ENCODE measurements around the gene ZNF853.
A peak's percentile ranks its signal among the peaks of the same experiment; 100 is the strongest.
"Not testable (repeated sequence)": the region's sequence is repeated elsewhere in the genome, so short reads cannot be mapped to it uniquely, and the experiment has no call there.

Gene ZNF853

DNA sequence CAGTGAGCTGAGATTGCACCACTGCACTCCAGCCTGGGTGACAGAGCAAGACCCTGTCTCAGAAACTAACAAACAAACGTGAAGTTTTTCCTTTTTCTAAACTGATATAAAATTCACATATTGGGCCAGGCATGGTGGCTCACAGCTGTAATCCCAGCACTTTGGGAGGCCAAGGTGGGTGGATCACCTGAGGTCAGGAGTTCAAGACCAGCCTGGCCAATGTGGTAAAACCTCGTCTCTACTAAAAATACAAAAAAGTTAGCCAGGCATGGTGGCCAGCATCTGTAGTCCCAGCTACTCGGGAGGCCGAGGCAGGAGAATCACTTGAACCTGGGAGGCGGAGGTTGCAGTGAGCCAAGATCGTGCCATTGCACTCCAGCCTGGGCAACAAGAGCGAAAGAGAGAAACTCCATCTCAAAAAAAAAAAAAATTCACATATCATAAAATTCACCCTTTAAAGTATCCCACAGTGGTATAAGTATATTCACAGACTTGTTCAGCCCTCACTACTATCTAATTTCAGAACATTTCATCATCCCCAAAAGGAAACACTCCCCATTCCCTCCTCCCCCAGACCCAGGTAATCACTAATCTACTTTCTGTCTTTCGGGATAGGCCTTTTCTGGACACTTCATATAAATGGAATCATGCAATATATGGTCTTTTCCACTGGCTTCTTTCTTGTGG lies 29.5 kb upstream of the ZNF853 start:
- H3K4me3 ChIP-seq (ENCODE audit: low read length); H3K9me3 ChIP-seq (ENCODE audit: insufficient read depth, low read depth, low read length); H3K27ac ChIP-seq (ENCODE audit: low read length); H3K9ac ChIP-seq (ENCODE audit: low read depth, low read length); H3K27me3 ChIP-seq (ENCODE audit: insufficient read depth, low read length); H3K4me1 ChIP-seq (ENCODE audit: insufficient read depth, low read length): not testable (repeated sequence)
- H3K36me3 ChIP-seq (ENCODE audit: insufficient read depth, low read depth, low read length) = peaks cover 76% of the 10 kb centered on the region

- H3K27me3 ChIP-seq (ENCODE audit: insufficient read depth, low read length) = no peaks in the 10 kb centered on the region
- no peaks in the 10 kb centered on the region for H3K9me3 ChIP-seq (ENCODE audit: insufficient read depth, low read depth, low read length)
- no peak overlapping the region for H3K27ac ChIP-seq (ENCODE audit: low read length)
- no peak overlapping the region for H3K9ac ChIP-seq (ENCODE audit: low read depth, low read length)
- H3K36me3 ChIP-seq (ENCODE audit: insufficient read depth, low read depth, low read length) = peaks cover 61% of the 10 kb centered on the region
- H3K4me1 ChIP-seq (ENCODE audit: insufficient read depth, low read length) = peaks cover 4% of the 10 kb centered on the region; the same call in 1 of the 2 replicates
- H3K4me3 ChIP-seq (ENCODE audit: low read length) = no peak overlapping the region
Measured at GRCh38 chr7:6588566-6588965, 26.8 kb upstream of the ZNF853 start.

DNA sequence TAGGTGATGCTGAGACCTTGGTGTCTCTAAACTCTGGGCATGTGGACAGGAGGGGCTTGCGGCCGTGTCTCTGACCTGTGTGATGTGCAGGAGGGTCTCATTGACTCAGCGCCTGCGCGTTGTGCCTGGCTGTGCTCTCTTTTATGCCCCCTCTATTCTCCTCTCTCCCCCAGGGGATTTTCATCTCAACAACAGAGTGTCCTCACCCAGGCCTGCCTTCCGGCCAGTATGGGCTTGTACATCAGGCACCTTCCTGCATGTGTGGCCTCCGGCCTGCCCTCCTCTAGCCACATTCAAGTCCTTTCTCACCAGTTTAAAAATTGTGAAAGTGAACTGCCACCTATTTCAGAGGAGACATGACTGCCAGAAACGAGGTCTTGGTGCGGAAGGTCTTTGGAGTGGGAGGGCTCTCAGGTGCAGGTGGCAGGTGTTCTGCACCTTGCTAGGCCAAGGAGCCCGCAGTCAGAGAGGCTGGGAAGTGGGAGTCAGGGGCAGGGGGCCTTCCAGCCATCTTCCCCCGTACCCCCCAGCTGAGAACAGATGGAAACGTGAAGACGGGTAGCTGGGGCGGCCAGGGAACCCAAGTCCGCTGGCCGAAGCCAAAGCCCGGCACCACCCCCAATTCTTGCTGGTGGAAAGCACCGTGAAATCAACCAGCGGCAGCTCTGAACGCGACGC lies 26.1 kb upstream of the ZNF853 start:
- Histone ChIP-seq H3K4me1 (ENCODE audit: insufficient read depth, low read length) (peaks cover 4% of the 10 kb centered on the region; the same call in 1 of the 2 replicates), H3K27ac (ENCODE audit: low read length) (no peak overlapping the region), H3K27me3 (ENCODE audit: insufficient read depth, low read length) (no peaks in the 10 kb centered on the region), H3K4me3 (ENCODE audit: low read length) (peak overlapping the region; percentile 61; the same call in 1 of the 2 replicates), H3K9ac (ENCODE audit: low read depth, low read length) (peak overlapping the region; percentile 71; the same call in 1 of the 2 replicates), H3K36me3 (ENCODE audit: insufficient read depth, low read depth, low read length) (peaks cover 61% of the 10 kb centered on the region), H3K9me3 (ENCODE audit: insufficient read depth, low read depth, low read length) (no peaks in the 10 kb centered on the region)

DNA sequence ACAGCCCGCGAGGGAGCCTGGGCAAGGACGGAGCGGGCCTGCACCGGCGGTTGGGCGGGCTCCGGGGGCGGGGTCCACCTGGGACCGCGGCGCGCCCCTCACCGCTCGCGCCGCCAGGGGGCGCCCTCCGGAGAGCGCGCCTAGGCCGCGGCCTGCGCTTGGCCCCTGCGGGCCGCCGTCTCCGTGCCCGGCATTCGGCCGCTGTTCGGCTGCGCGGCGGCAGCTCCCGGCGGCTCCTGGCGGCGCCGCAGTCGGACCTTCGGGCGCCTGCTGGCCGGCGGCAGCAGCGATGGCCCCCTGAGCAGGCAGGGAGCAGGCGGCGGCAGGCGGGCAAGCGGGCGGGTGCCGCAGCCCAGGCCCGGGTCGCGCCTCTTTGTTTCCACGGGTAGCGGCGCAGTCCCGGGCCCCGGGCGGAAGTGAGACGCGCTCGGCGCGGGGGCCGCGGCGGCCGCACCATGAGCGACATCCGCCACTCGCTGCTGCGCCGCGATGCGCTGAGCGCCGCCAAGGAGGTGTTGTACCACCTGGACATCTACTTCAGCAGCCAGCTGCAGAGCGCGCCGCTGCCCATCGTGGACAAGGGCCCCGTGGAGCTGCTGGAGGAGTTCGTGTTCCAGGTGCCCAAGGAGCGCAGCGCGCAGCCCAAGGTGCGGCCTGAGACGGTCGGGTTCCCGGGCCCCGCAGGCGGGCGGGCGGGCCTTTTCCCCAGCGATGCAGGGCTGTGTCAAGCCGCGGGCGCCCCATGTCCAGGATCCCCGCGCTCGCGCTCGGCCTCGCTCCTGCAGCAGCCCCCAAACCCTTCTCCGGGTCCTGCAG lies 25.4 kb upstream of the ZNF853 start, which contains the start of gene INTS15:
INTS15 (plus strand) TSS at position 193 of the 816 bp plus-strand sequence; CDS start at position 456, 263 bp downstream.
- Histone ChIP-seq H3K9me3 (ENCODE audit: insufficient read depth, low read depth, low read length) (no peaks in the 10 kb centered on the region), H3K27me3 (ENCODE audit: insufficient read depth, low read length) (no peaks in the 10 kb centered on the region), H3K4me1 (ENCODE audit: insufficient read depth, low read length) (peaks cover 4% of the 10 kb centered on the region; the same call in 1 of the 2 replicates), H3K9ac (ENCODE audit: low read depth, low read length) (peak within 1 kb of the TSS; percentile 84), H3K4me3 (ENCODE audit: low read length) (peak within 1 kb of the TSS; percentile 90), H3K27ac (ENCODE audit: low read length) (no peak within 1 kb of the TSS), H3K36me3 (ENCODE audit: insufficient read depth, low read depth, low read length) (peaks cover 61% of the 10 kb centered on the region)

GRCh38 chr7:6590645-6591110 lies 24.7 kb upstream of the ZNF853 start:
- H3K9me3 ChIP-seq (ENCODE audit: insufficient read depth, low read depth, low read length) = no peaks in the 10 kb centered on the region
- H3K27me3 ChIP-seq (ENCODE audit: insufficient read depth, low read length) = no peaks in the 10 kb centered on the region
- H3K4me3 ChIP-seq (ENCODE audit: low read length) = peak overlapping the region; percentile 90
- peaks cover 4% of the 10 kb centered on the region; the same call in 1 of the 2 replicates for H3K4me1 ChIP-seq (ENCODE audit: insufficient read depth, low read length)
- H3K9ac ChIP-seq (ENCODE audit: low read depth, low read length) = peak overlapping the region; percentile 84
- peaks cover 61% of the 10 kb centered on the region for H3K36me3 ChIP-seq (ENCODE audit: insufficient read depth, low read depth, low read length)
- H3K27ac ChIP-seq (ENCODE audit: low read length) = no peak overlapping the region

- Histone ChIP-seq H3K36me3 (ENCODE audit: insufficient read depth, low read depth, low read length) (peaks cover 60% of the 10 kb centered on the region), H3K9ac (ENCODE audit: low read depth, low read length) (no peak overlapping the region), H3K4me1 (ENCODE audit: insufficient read depth, low read length) (no peaks in the 10 kb centered on the region), H3K9me3 (ENCODE audit: insufficient read depth, low read depth, low read length) (no peaks in the 10 kb centered on the region), H3K27me3 (ENCODE audit: insufficient read depth, low read length) (no peaks in the 10 kb centered on the region), H3K4me3 (ENCODE audit: low read length) (no peak overlapping the region), H3K27ac (ENCODE audit: low read length) (no peak overlapping the region)
Measured at GRCh38 chr7:6600093-6600492, 15.3 kb upstream of the ZNF853 start.

DNA sequence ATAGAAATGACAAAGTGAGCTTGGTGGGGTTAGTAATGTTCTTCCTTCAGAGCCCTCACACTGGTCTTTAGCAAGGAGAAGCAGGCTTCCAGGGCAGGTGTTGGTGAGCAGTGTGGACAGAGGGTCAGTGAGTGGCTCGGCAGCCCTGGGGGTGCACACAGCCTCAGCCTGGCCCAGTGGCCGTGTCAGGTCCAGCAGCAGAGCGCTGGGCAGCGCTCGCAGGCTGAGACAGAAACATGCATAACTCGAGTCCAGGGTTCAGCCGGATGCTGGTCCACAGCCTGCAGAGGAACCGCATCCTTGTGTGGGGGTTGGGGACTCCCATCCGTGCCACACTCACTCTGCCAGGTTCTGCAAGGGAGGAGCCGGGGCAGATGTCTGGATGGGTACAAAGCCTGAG lies 11.0 kb upstream of the ZNF853 start:
- no peaks in the 10 kb centered on the region for H3K4me1 ChIP-seq (ENCODE audit: insufficient read depth, low read length)
- H3K9ac ChIP-seq (ENCODE audit: low read depth, low read length) = no peak overlapping the region
- no peaks in the 10 kb centered on the region for H3K9me3 ChIP-seq (ENCODE audit: insufficient read depth, low read depth, low read length)
- H3K27me3 ChIP-seq (ENCODE audit: insufficient read depth, low read length) = no peaks in the 10 kb centered on the region
- no peak overlapping the region for H3K27ac ChIP-seq (ENCODE audit: low read length)
- H3K4me3 ChIP-seq (ENCODE audit: low read length) = no peak overlapping the region
- H3K36me3 ChIP-seq (ENCODE audit: insufficient read depth, low read depth, low read length) = peaks cover 31% of the 10 kb centered on the region

GRCh38 chr7:6606866-6607583 lies 8.4 kb upstream of the ZNF853 start:
- H3K4me3 ChIP-seq (ENCODE audit: low read length) = no peak overlapping the region
- no peak overlapping the region for H3K9ac ChIP-seq (ENCODE audit: low read depth, low read length)
- H3K27ac ChIP-seq (ENCODE audit: low read length) = no peak overlapping the region
- no peaks in the 10 kb centered on the region for H3K9me3 ChIP-seq (ENCODE audit: insufficient read depth, low read depth, low read length)
- H3K4me1 ChIP-seq (ENCODE audit: insufficient read depth, low read length) = no peaks in the 10 kb centered on the region
- H3K27me3 ChIP-seq (ENCODE audit: insufficient read depth, low read length) = no peaks in the 10 kb centered on the region
- peaks cover 19% of the 10 kb centered on the region for H3K36me3 ChIP-seq (ENCODE audit: insufficient read depth, low read depth, low read length)

- Histone ChIP-seq H3K27ac (ENCODE audit: low read length) (no peak overlapping the region), H3K4me1 (ENCODE audit: insufficient read depth, low read length) (no peaks in the 10 kb centered on the region), H3K4me3 (ENCODE audit: low read length) (no peak overlapping the region), H3K36me3 (ENCODE audit: insufficient read depth, low read depth, low read length) (peaks cover 15% of the 10 kb centered on the region), H3K27me3 (ENCODE audit: insufficient read depth, low read length) (no peaks in the 10 kb centered on the region), H3K9ac (ENCODE audit: low read depth, low read length) (no peak overlapping the region), H3K9me3 (ENCODE audit: insufficient read depth, low read depth, low read length) (no peaks in the 10 kb centered on the region)
Measured at GRCh38 chr7:6607651-6608051, 7.8 kb upstream of the ZNF853 start.

- no peaks in the 10 kb centered on the region for H3K9me3 ChIP-seq (ENCODE audit: insufficient read depth, low read depth, low read length)
- H3K27ac ChIP-seq (ENCODE audit: low read length) = no peak overlapping the region
- H3K9ac ChIP-seq (ENCODE audit: low read depth, low read length) = no peak overlapping the region
- H3K4me1 ChIP-seq (ENCODE audit: insufficient read depth, low read length) = no peaks in the 10 kb centered on the region
- no peaks in the 10 kb centered on the region for H3K27me3 ChIP-seq (ENCODE audit: insufficient read depth, low read length)
- peaks cover 11% of the 10 kb centered on the region for H3K36me3 ChIP-seq (ENCODE audit: insufficient read depth, low read depth, low read length)
- no peak overlapping the region for H3K4me3 ChIP-seq (ENCODE audit: low read length)
Measured at GRCh38 chr7:6608081-6608480, 7.3 kb upstream of the ZNF853 start.

GRCh38 chr7:6608794-6609193 lies 6.6 kb upstream of the ZNF853 start:
- peaks cover 2% of the 10 kb centered on the region for H3K4me1 ChIP-seq (ENCODE audit: insufficient read depth, low read length)
- no peak overlapping the region for H3K4me3 ChIP-seq (ENCODE audit: low read length)
- H3K9ac ChIP-seq (ENCODE audit: low read depth, low read length) = no peak overlapping the region
- H3K9me3 ChIP-seq (ENCODE audit: insufficient read depth, low read depth, low read length) = no peaks in the 10 kb centered on the region
- H3K36me3 ChIP-seq (ENCODE audit: insufficient read depth, low read depth, low read length) = peaks cover 8% of the 10 kb centered on the region
- H3K27ac ChIP-seq (ENCODE audit: low read length) = no peak overlapping the region
- peaks cover 2% of the 10 kb centered on the region; the same call in 1 of the 2 replicates for H3K27me3 ChIP-seq (ENCODE audit: insufficient read depth, low read length)
